HEK293T (cell line): ENCODE measurements around the gene C19orf25.

Experiments used
- ARNT ChIP-seq: fragments of 450-650 bp; IDR thresholded peaks from 2 replicates; pipeline ENCODE4 v1.6.1; 2017; ENCODE audit warnings: mild to moderate bottlenecking
- BHLHE40 ChIP-seq: fragments of 450-650 bp; IDR thresholded peaks from 2 replicates; pipeline ENCODE4 v1.6.1; 2016; ENCODE audit warnings: mild to moderate bottlenecking, moderate library complexity, borderline replicate concordance
- ELF4 ChIP-seq: fragments of 450-650 bp; IDR thresholded peaks from 2 replicates; pipeline ENCODE4 v1.6.1; 2017; ENCODE audit warnings: antibody characterized with exemption
- FOXA1 ChIP-seq: fragments of 450-650 bp; IDR thresholded peaks from 2 replicates; pipeline ENCODE4 v1.6.1; 2016; ENCODE audit warnings: mild to moderate bottlenecking
- FOXM1 ChIP-seq: fragments of 450-650 bp; IDR thresholded peaks from 2 replicates; pipeline ENCODE4 v1.6.1; 2017; ENCODE audit warnings: mild to moderate bottlenecking, borderline replicate concordance
- L3MBTL2 ChIP-seq: fragments of 450-650 bp; conservative IDR thresholded peaks from 2 replicates; pipeline ENCODE4 v1.6.1; 2016; ENCODE audit warnings: mild to moderate bottlenecking
- NFRKB ChIP-seq: fragments of 450-650 bp; IDR thresholded peaks from 2 replicates; pipeline ENCODE4 v1.6.1; 2016; ENCODE audit warnings: mild to moderate bottlenecking, moderate library complexity
- PKNOX1 ChIP-seq: fragments of 450-650 bp; IDR thresholded peaks from 2 replicates; pipeline ENCODE4 v1.6.1; 2016
- SP1 ChIP-seq: fragments of 450-650 bp; IDR thresholded peaks from 2 replicates; pipeline ENCODE4 v1.6.1; 2017
- SUZ12 ChIP-seq: fragments of 450-650 bp; IDR thresholded peaks from 2 replicates; pipeline ENCODE4 v1.6.1; 2016; ENCODE audit warnings: mild to moderate bottlenecking
- ZNF384 ChIP-seq: fragments of 450-650 bp; IDR thresholded peaks from 2 replicates; pipeline ENCODE4 v1.6.1; 2016

- TF ChIP-seq FOXM1: no peak
- no peak for TF ChIP-seq SP1
- no peak for TF ChIP-seq ARNT
- TF ChIP-seq PKNOX1: no peak
- TF ChIP-seq NFRKB: no peak
- no peak for TF ChIP-seq BHLHE40
- TF ChIP-seq ELF4: no peak
- TF ChIP-seq ZNF384: no peak
- TF ChIP-seq SUZ12: no peak
- TF ChIP-seq L3MBTL2: no peak
- no peak for TF ChIP-seq FOXA1
Measured at GRCh38 chr19:1523412-1524286, 44.6 kb upstream of the C19orf25 start, which contains the start of gene PLK5.
